ENCODE results near the gene NEU4. TPM values are rescaled to one million over a fixed set of nuclear protein-coding genes. Genes with fewer than 3 reads are reported as not detected.

Gene NEU4
- total and polyA plus RNA-seq, 2 of the 4 experiments (the other 2 are of a cell fraction) = not detected

- Histone ChIP-seq H4K8ac (ENCODE audit: low read depth in 2 of 2, low read length in 2 of 2) (no peak overlapping the region), H3K4me2 (ENCODE audit: low read depth, low read length) (no peak overlapping the region), H2AFZ (replicated peaks; ENCODE audit: low read length, poor library complexity) (no peak overlapping the region), H2BK15ac (ENCODE audit: low read depth, low read length) (no peak overlapping the region), H3K27ac (ENCODE audit: insufficient read depth, low read length) (no peak overlapping the region), H4K91ac (ENCODE audit: insufficient read depth, low read depth, low read length) (no peak overlapping the region), H3K9me1 (ENCODE audit: insufficient read depth, low read length) (no peaks in the 10 kb centered on the region), H3K27me3 (ENCODE audit: control insufficient read depth, insufficient read depth, low read length) (peaks cover 17% of the 10 kb centered on the region), H3K9ac (ENCODE audit: low read depth, low read length) (no peak overlapping the region), H2AK5ac (ENCODE audit: low read depth, low read length) (no peak overlapping the region), H3K4me3 (ENCODE audit: insufficient read depth, low read depth, low read length) (no peak overlapping the region), H3K36me3 (ENCODE audit: control insufficient read depth, insufficient read depth, low read length) (no peaks in the 10 kb centered on the region), H3K56ac (ENCODE audit: extremely low read depth, insufficient read depth, low read length) (no peak overlapping the region), H3K23ac (ENCODE audit: low read depth, low read length) (no peak overlapping the region), H3K4ac (ENCODE audit: low read depth, low read length) (no peak overlapping the region), H2BK120ac (ENCODE audit: low read depth, low read length) (no peak overlapping the region), H3K79me1 (ENCODE audit: low read depth in 1 of 2, low read length in 2 of 2) (no peaks in the 10 kb centered on the region), H3K14ac (replicated peaks; ENCODE audit: low read depth, low read length) (no peak overlapping the region), H2BK5ac (ENCODE audit: low read depth, low read length, poor library complexity, severe bottlenecking) (no peak overlapping the region), H4K20me1 (ENCODE audit: insufficient read depth, low read length) (no peaks in the 10 kb centered on the region), H3K4me1 (ENCODE audit: control insufficient read depth, insufficient read depth, low read length) (no peaks in the 10 kb centered on the region), H2BK20ac (ENCODE audit: low read depth, low read length) (no peak overlapping the region), H4K5ac (ENCODE audit: low read depth, low read length) (no peak overlapping the region), H3K18ac (ENCODE audit: low read depth, low read length) (no peak overlapping the region), H3K9me3 (ENCODE audit: control insufficient read depth, insufficient read depth, low read length) (peaks cover 8% of the 10 kb centered on the region), H2AK9ac (replicated peaks; ENCODE audit: low read depth, low read length, poor library complexity) (no peak overlapping the region)
- no TSS peak for BruUV-seq (replicated peaks)
- WGBS, 2 experiments (ENCODE audit: extremely low coverage in 2 of 2, insufficient read length in 1 of 2) = 51% methylated on average over 4 of the region's 4 CpGs; no CpG with 5 or more reads in 1 of the 2 experiments
- in situ Hi-C loops (cut with MboI; ENCODE audit: low sequenced_read_pairs) (no loop called here), intact Hi-C loops (cut with micrococcal nuclease) (no loop called here), dilution Hi-C loops (cut with HindIII; ENCODE audit: low sequenced_read_pairs, unreplicated experiment) (no loop called here)
- ATAC-seq (ENCODE audit: low read depth) = no peak
- ChIA-PET CTCF (interaction anchor here (1.6 kb wide), 1 partner anchor 10 kb away, joined by 7 read pairs; no protein-coding TSS in a partner anchor), POLR2A (ENCODE audit: unreplicated experiment) (no interaction called here)
- no peak for DNase-seq
- TF ChIP-seq MXI1 (IDR thresholded peaks at IDR 0.05; ENCODE audit: borderline replicate concordance, low read depth, low read length) (no peak), CTCF (conservative IDR thresholded peaks at IDR 0.05; ENCODE audit: low read depth, low read length) (no peak), POLR2A (IDR thresholded peaks at IDR 0.05; ENCODE audit: low read depth, low read length) (no peak), BHLHE40 (IDR thresholded peaks at IDR 0.05; ENCODE audit: low read depth, low read length) (no peak), NFE2L2 (IDR thresholded peaks at IDR 0.05; ENCODE audit: low read depth, low read length) (no peak), RCOR1 (IDR thresholded peaks at IDR 0.05; ENCODE audit: insufficient replicate concordance, low read length) (no peak), USF2 (IDR thresholded peaks at IDR 0.05; ENCODE audit: low read depth, low read length) (no peak)
These were observed 26.6 kb downstream of the NEU4 start for GRCh38 chr2:241835611-241836010.
